IMR-90 (cell line): ENCODE measurements around the gene NPHP4. TPM values are rescaled to one million over a fixed set of nuclear protein-coding genes. Genes with fewer than 3 reads are reported as not detected.

Source experiments
- ATAC-seq: fragments of 200-7000 bp; cut with Tn5 transposase; 2 replicates; pipeline ENCODE4 v1.9.1; 2020; ENCODE audit warnings: low read depth, mild to moderate bottlenecking, moderate library complexity
- BruUV-seq: library from RNA; stranded (reverse); fragments of 400-500 nt; replicated peaks from 2 replicates; lab custom pipeline; 2021; lab: Mats Ljungman, UMichigan
- CTCF ChIA-PET: fragments of 300-600 bp; formaldehyde crosslinking; extraction: SDS; loops from one replicate; lab custom pipeline; 2021; ENCODE audit warnings: antibody characterized with exemption; lab: Yijun Ruan, JAX
- POLR2A ChIA-PET: fragments of 300-600 bp; sonication (Branson Sonifier 250); formaldehyde crosslinking; loops from one replicate; lab custom pipeline; 2022; ENCODE audit warnings: antibody characterized with exemption; ENCODE audit not compliant: unreplicated experiment; lab: Charles Lee
- DNase-seq: peaks from one replicate; pipeline ENCODE4 v3.0.0; 2013
- H2AFZ ChIP-seq: replicated peaks from 2 replicates; pipeline ENCODE3; 2013; ENCODE audit warnings: low read length, mild to moderate bottlenecking; ENCODE audit not compliant: poor library complexity
- H2AK5ac ChIP-seq: 2 replicates; pipeline ENCODE4 v1.6.1; 2013; ENCODE audit warnings: low read depth, low read length, inconsistent platforms
- H2AK9ac ChIP-seq: replicated peaks from 2 replicates; pipeline ENCODE3; 2013; ENCODE audit warnings: mild to moderate bottlenecking, low read depth, low read length, moderate library complexity; ENCODE audit not compliant: poor library complexity
- H2BK120ac ChIP-seq: 2 replicates; pipeline ENCODE4 v1.6.1; 2013; ENCODE audit warnings: low read depth, low read length, inconsistent platforms
- H2BK15ac ChIP-seq: 3 replicates; pipeline ENCODE4 v1.6.1; 2013; ENCODE audit warnings: low read depth, low read length, inconsistent platforms
- H2BK20ac ChIP-seq: 2 replicates; pipeline ENCODE4 v1.6.1; 2013; ENCODE audit warnings: low read depth, mild to moderate bottlenecking, inconsistent platforms, low read length, moderate library complexity
- H2BK5ac ChIP-seq: 2 replicates; pipeline ENCODE4 v1.6.1; 2013; ENCODE audit warnings: mild to moderate bottlenecking, low read depth, low read length, inconsistent platforms; ENCODE audit not compliant: poor library complexity, severe bottlenecking
- H3K14ac ChIP-seq: replicated peaks from 2 replicates; pipeline ENCODE4 v1.6.1; 2013; ENCODE audit warnings: low read depth, low read length, inconsistent platforms
- H3K18ac ChIP-seq: 2 replicates; pipeline ENCODE4 v1.6.1; 2013; ENCODE audit warnings: low read depth, low read length, control low read depth
- H3K23ac ChIP-seq: 2 replicates; pipeline ENCODE4 v1.6.1; 2013; ENCODE audit warnings: low read depth, low read length, inconsistent platforms
- H3K27ac ChIP-seq: 2 replicates; pipeline ENCODE4 v1.5.1; 2013; ENCODE audit warnings: mild to moderate bottlenecking, control low read depth, low read length; ENCODE audit not compliant: insufficient read depth
- H3K27me3 ChIP-seq: 2 replicates; pipeline ENCODE4 v1.6.1; 2013; ENCODE audit warnings: low read length; ENCODE audit not compliant: control insufficient read depth, insufficient read depth
- H3K36me3 ChIP-seq: 2 replicates; pipeline ENCODE4 v1.6.1; 2013; ENCODE audit warnings: low read length, mixed read lengths; ENCODE audit not compliant: control insufficient read depth, insufficient read depth
- H3K4ac ChIP-seq: 2 replicates; pipeline ENCODE4 v1.6.1; 2013; ENCODE audit warnings: low read depth, low read length, inconsistent platforms
- H3K4me1 ChIP-seq: 2 replicates; pipeline ENCODE4 v1.6.1; 2013; ENCODE audit warnings: low read length, mixed read lengths; ENCODE audit not compliant: control insufficient read depth, insufficient read depth
- H3K4me2 ChIP-seq: 2 replicates; pipeline ENCODE4 v1.6.1; 2013; ENCODE audit warnings: low read depth, mild to moderate bottlenecking, control low read depth, low read length, moderate library complexity
- H3K4me3 ChIP-seq: 2 replicates; pipeline ENCODE4 v1.5.1; 2013; ENCODE audit warnings: low read depth, mild to moderate bottlenecking, control low read depth, low read length, moderate library complexity; ENCODE audit not compliant: insufficient read depth
- H3K56ac ChIP-seq: 2 replicates; pipeline ENCODE4 v1.6.1; 2013; ENCODE audit warnings: low read length, inconsistent platforms; ENCODE audit not compliant: insufficient read depth; ENCODE audit errors: extremely low read depth
- H3K79me1 ChIP-seq, 2 experiments: 2 replicates each; pipeline ENCODE4 v1.6.1; 2013; ENCODE audit warnings: low read length in 2 of 2, inconsistent platforms in 1 of 2, low read depth in 1 of 2
- H3K9ac ChIP-seq: 2 replicates; pipeline ENCODE4 v1.6.1; 2013; ENCODE audit warnings: low read depth, low read length, control low read depth
- H3K9me1 ChIP-seq: 2 replicates; pipeline ENCODE4 v1.6.1; 2013; ENCODE audit warnings: low read length, inconsistent platforms; ENCODE audit not compliant: insufficient read depth
- H3K9me3 ChIP-seq: 2 replicates; pipeline ENCODE4 v1.6.1; 2013; ENCODE audit warnings: low read length; ENCODE audit not compliant: control insufficient read depth, insufficient read depth
- H4K20me1 ChIP-seq: 2 replicates; pipeline ENCODE4 v1.6.1; 2013; ENCODE audit warnings: low read length, inconsistent platforms; ENCODE audit not compliant: insufficient read depth
- H4K5ac ChIP-seq: 2 replicates; pipeline ENCODE4 v1.6.1; 2013; ENCODE audit warnings: mild to moderate bottlenecking, low read depth, low read length, control low read depth
- H4K8ac ChIP-seq, 2 experiments: 2 replicates each; pipeline ENCODE4 v1.6.1; 2013; ENCODE audit warnings: low read depth in 2 of 2, low read length in 2 of 2, control low read depth in 1 of 2, inconsistent platforms in 1 of 2
- H4K91ac ChIP-seq: 2 replicates; pipeline ENCODE4 v1.6.1; 2013; ENCODE audit warnings: low read depth, low read length, inconsistent platforms; ENCODE audit not compliant: insufficient read depth
- BHLHE40 ChIP-seq: fragments of 150-350 bp; IDR thresholded peaks from 2 replicates; pipeline ENCODE4 v1.6.1; 2016; ENCODE audit warnings: mild to moderate bottlenecking, low read depth, low read length
- CEBPB ChIP-seq: IDR thresholded peaks from 2 replicates; pipeline ENCODE4 v1.6.1; 2012; ENCODE audit warnings: low read depth, low read length, improper control_type of control experiment
- CHD1 ChIP-seq: IDR thresholded peaks from 2 replicates; pipeline ENCODE4 v1.6.1; 2012; ENCODE audit warnings: low read depth, low read length, improper control_type of control experiment
- CTCF ChIP-seq: conservative IDR thresholded peaks from 2 replicates; pipeline ENCODE4 v1.5.1; 2012; ENCODE audit warnings: mild to moderate bottlenecking, low read depth, low read length, improper control_type of control experiment
- ELK1 ChIP-seq: fragments of 150-350 bp; IDR thresholded peaks from 2 replicates; pipeline ENCODE4 v1.6.1; 2016; ENCODE audit warnings: low read depth, mild to moderate bottlenecking, low read length, moderate library complexity, borderline replicate concordance
- FOS ChIP-seq: fragments of 150-350 bp; IDR thresholded peaks from 2 replicates; pipeline ENCODE4 v1.6.1; 2016; ENCODE audit warnings: low read depth, low read length
- MAFK ChIP-seq: IDR thresholded peaks from 2 replicates; pipeline ENCODE4 v1.6.1; 2012; ENCODE audit warnings: low read depth, low read length, improper control_type of control experiment
- MAZ ChIP-seq: IDR thresholded peaks from 2 replicates; pipeline ENCODE4 v1.6.1; 2012; ENCODE audit warnings: low read depth, mild to moderate bottlenecking, low read length, improper control_type of control experiment, moderate library complexity, borderline replicate concordance
- MXI1 ChIP-seq: IDR thresholded peaks from 2 replicates; pipeline ENCODE4 v1.6.1; 2012; ENCODE audit warnings: low read depth, mild to moderate bottlenecking, low read length, moderate library complexity, borderline replicate concordance
- NFE2L2 ChIP-seq: fragments of 150-350 bp; IDR thresholded peaks from 2 replicates; pipeline ENCODE4 v1.6.1; 2016; ENCODE audit warnings: low read depth, mild to moderate bottlenecking, low read length
- POLR2A ChIP-seq: IDR thresholded peaks from 2 replicates; pipeline ENCODE4 v1.6.1; 2012; ENCODE audit warnings: mild to moderate bottlenecking, low read depth, low read length
- RAD21 ChIP-seq: IDR thresholded peaks from 2 replicates; pipeline ENCODE4 v1.6.1; 2012; ENCODE audit warnings: low read length, improper control_type of control experiment
- RCOR1 ChIP-seq: IDR thresholded peaks from 2 replicates; pipeline ENCODE4 v1.6.1; 2012; ENCODE audit warnings: mild to moderate bottlenecking, low read length, improper control_type of control experiment; ENCODE audit not compliant: insufficient replicate concordance
- RFX5 ChIP-seq: IDR thresholded peaks from 2 replicates; pipeline ENCODE4 v1.8.0; 2012; ENCODE audit warnings: low read depth, mild to moderate bottlenecking, low read length, moderate library complexity
- SMC3 ChIP-seq: fragments of 150-350 bp; IDR thresholded peaks from 2 replicates; pipeline ENCODE4 v1.6.1; 2016; ENCODE audit warnings: low read depth, mild to moderate bottlenecking, antibody characterized with exemption, low read length, moderate library complexity
- USF2 ChIP-seq: fragments of 150-350 bp; IDR thresholded peaks from 2 replicates; pipeline ENCODE4 v1.6.1; 2017; ENCODE audit warnings: mild to moderate bottlenecking, antibody characterized with exemption, low read length, low read depth
- WGBS, 2 experiments: methylation state at CpG; one replicate each; pipeline versions ENCODE4 v1.1.5 to v1.1.7; 2013; ENCODE audit warnings: missing lambda C conversion rate in 2 of 2; ENCODE audit not compliant: insufficient read length in 1 of 2; ENCODE audit errors: extremely low coverage in 2 of 2; 5-methylcytosine and 5-hydroxymethylcytosine counted together
- dilution Hi-C: fragments of 300-500 bp; cut with HindIII; formaldehyde crosslinking; loops from one replicate; pipeline ENCODE4 v1.14.3; 2018; ENCODE audit warnings: low sequenced_read_pairs; ENCODE audit not compliant: unreplicated experiment
- in situ Hi-C: fragments of 300-500 bp; cut with MboI; formaldehyde crosslinking; loops from 3 replicates; pipeline ENCODE4 v1.14.3; 2019; ENCODE audit warnings: low sequenced_read_pairs, inconsistent platforms, mixed read lengths
- intact Hi-C: fragments of 100-400 bp; cut with micrococcal nuclease; formaldehyde crosslinking; loops from 2 replicates; pipeline ENCODE4 v1.10.0; 2022
- polyA plus RNA-seq, 3 experiments: library from polyadenylated mRNA; depleted of rRNA; stranded (reverse); fragments of >200 nt; gene quantifications; 2 replicates each; pipeline ENCODE4 v1.2.3, GENCODE V29; 2012; ENCODE audit warnings: low replicate concordance in 1 of 3
- total RNA-seq: library from RNA; depleted of rRNA; stranded (reverse); fragments of >200 nt; gene quantifications from 2 replicates; pipeline ENCODE4 v1.2.3, GENCODE V29; 2012

Gene NPHP4
- total and polyA plus RNA-seq, 2 of the 4 experiments (the other 2 are of a cell fraction): 2.0 to 5.5 TPM

GRCh38 chr1:6011946-6012258, 19.7 kb upstream of the NPHP4 start:
- no peak overlapping the region for H2BK120ac ChIP-seq
- no peak overlapping the region for H3K4me2 ChIP-seq
- no peak overlapping the region for H3K9ac ChIP-seq
- H2BK15ac ChIP-seq: no peak overlapping the region
- H2BK20ac ChIP-seq: no peak overlapping the region
- 84 to 100% methylated on average over 1 to 2 of the region's 3 CpGs for WGBS, 2 experiments
- H4K20me1 ChIP-seq: no peaks in the 10 kb centered on the region
- H3K4me3 ChIP-seq: no peak overlapping the region
- no peaks in the 10 kb centered on the region for H3K9me3 ChIP-seq
- H3K18ac ChIP-seq: no peak overlapping the region
- no peak for ATAC-seq
- H4K5ac ChIP-seq: no peak overlapping the region
- dilution Hi-C loops: no loop called here
- H2AFZ ChIP-seq: no peak overlapping the region
- peaks cover 2% of the 10 kb centered on the region; the same call in 1 of the 2 replicates for H3K4me1 ChIP-seq
- no peak overlapping the region for H4K8ac ChIP-seq
- ChIA-PET CTCF (interaction anchor here (0.6 kb wide), 1 partner anchor 20 kb away, joined by 3 read pairs; the partner anchor contains the start of gene NPHP4), POLR2A (no interaction called here)
- H3K9me1 ChIP-seq: no peaks in the 10 kb centered on the region; the same call in 1 of the 2 replicates
- H3K79me1 ChIP-seq: no peaks in the 10 kb centered on the region
- intact Hi-C loops: no loop called here
- H3K56ac ChIP-seq: no peak overlapping the region
- H3K36me3 ChIP-seq: no peaks in the 10 kb centered on the region
- no peak for DNase-seq
- no peak overlapping the region for H3K14ac ChIP-seq
- no peak overlapping the region for H2BK5ac ChIP-seq
- no peak overlapping the region for H3K23ac ChIP-seq
- in situ Hi-C loops: no loop called here
- BruUV-seq: no TSS peak
- no peak for TF ChIP-seq CHD1
- no peak for TF ChIP-seq USF2
- no peak for TF ChIP-seq RFX5
- no peak for TF ChIP-seq BHLHE40
- no peak for TF ChIP-seq CEBPB
- TF ChIP-seq MAZ: no peak
- TF ChIP-seq FOS: no peak
- TF ChIP-seq SMC3: no peak
- TF ChIP-seq CTCF: no peak
- no peak for TF ChIP-seq MAFK
- TF ChIP-seq NFE2L2: no peak
- TF ChIP-seq RCOR1: no peak
- TF ChIP-seq MXI1: no peak
- TF ChIP-seq ELK1: no peak
- no peak for TF ChIP-seq RAD21
- TF ChIP-seq POLR2A: no peak
- H3K4ac ChIP-seq: no peak overlapping the region
- no peak overlapping the region for H4K91ac ChIP-seq
- H2AK5ac ChIP-seq: no peak overlapping the region
- H2AK9ac ChIP-seq: no peak overlapping the region
- H3K27ac ChIP-seq: no peak overlapping the region
- no peaks in the 10 kb centered on the region for H3K27me3 ChIP-seq
